Large intestine (tissue), 12 donors: ENCODE measurements around the gene TMEM25. TPM values are rescaled to one million over a fixed set of nuclear protein-coding genes. Genes with fewer than 3 reads are reported as not detected.
"Not testable (repeated sequence)": the region's sequence is repeated elsewhere in the genome, so short reads cannot be mapped to it uniquely, and the experiment has no call there.

Experiments used
- DNase-seq, 2 donors: peaks; one replicate each; pipeline versions ENCODE4 v3.0.0 to v3.0.0-alpha.2; 2013
- H3K27ac ChIP-seq: one replicate; pipeline ENCODE4 v1.5.1; 2013; ENCODE audit warnings: low read length
- H3K27me3 ChIP-seq: 2 replicates; pipeline ENCODE4 v1.6.1; 2013; ENCODE audit warnings: low read length; ENCODE audit not compliant: control insufficient read depth, insufficient read depth
- H3K36me3 ChIP-seq: 2 replicates; pipeline ENCODE4 v1.6.1; 2013; ENCODE audit warnings: low read length; ENCODE audit not compliant: control insufficient read depth, insufficient read depth
- H3K4me1 ChIP-seq: one replicate; pipeline ENCODE4 v1.6.1; 2013; ENCODE audit warnings: low read length; ENCODE audit not compliant: control insufficient read depth, insufficient read depth
- H3K4me3 ChIP-seq: one replicate; pipeline ENCODE4 v1.5.1; 2013; ENCODE audit warnings: low read length
- H3K9me3 ChIP-seq: one replicate; pipeline ENCODE4 v1.6.1; 2013; ENCODE audit warnings: mild to moderate bottlenecking, low read depth, low read length, moderate library complexity; ENCODE audit not compliant: control insufficient read depth
- WGBS: methylation state at CpG from one replicate; pipeline ENCODE4 v1.1.5; 2013; ENCODE audit warnings: low lambda C conversion rate; ENCODE audit not compliant: insufficient coverage; 5-methylcytosine and 5-hydroxymethylcytosine counted together
- long read RNA-seq, 11 donors: transcript quantifications; one replicate each; lab custom pipeline, GENCODE V29; 2026
- polyA plus RNA-seq: library from polyadenylated mRNA; unstranded; fragments of 120-200 nt; gene quantifications from one replicate; pipeline ENCODE4 v1.2.1, GENCODE V29; 2013

Gene TMEM25
- polyA plus RNA-seq: 57.8 TPM
- long read RNA-seq, donor 1, partial matches to known transcripts: 8 of 13 reads
- long read RNA-seq, donor 1, other reads (novel, unspliced or antisense): 0 of 13 reads
- long read RNA-seq, donor 2, partial matches to known transcripts: 5 of 11 reads
- long read RNA-seq, donor 2, other reads (novel, unspliced or antisense): 0 of 11 reads
- long read RNA-seq, donor 3: 0 reads
- long read RNA-seq, donor 4, partial matches to known transcripts: 0 of 5 reads
- long read RNA-seq, donor 4, other reads (novel, unspliced or antisense): 0 of 5 reads
- long read RNA-seq, donor 5, partial matches to known transcripts: 0 of 2 reads
- long read RNA-seq, donor 5, other reads (novel, unspliced or antisense): 0 of 2 reads
- long read RNA-seq, donor 6, partial matches to known transcripts: 12 of 18 reads
- long read RNA-seq, donor 6, other reads (novel, unspliced or antisense): 0 of 18 reads
- long read RNA-seq, donor 7, partial matches to known transcripts: 0 of 2 reads
- long read RNA-seq, donor 7, other reads (novel, unspliced or antisense): 0 of 2 reads
- long read RNA-seq, donor 8, transcript TMEM25-201 (9 exons, 2,409 nt): major isoform, 5 of 39 reads
- long read RNA-seq, donor 8, partial matches to known transcripts: 24 of 39 reads
- long read RNA-seq, donor 8, other reads (novel, unspliced or antisense): 7 of 39 reads
- long read RNA-seq, donor 9, partial matches to known transcripts: 0 of 3 reads
- long read RNA-seq, donor 9, other reads (novel, unspliced or antisense): 0 of 3 reads
- long read RNA-seq, donor 10, partial matches to known transcripts: 9 of 14 reads
- long read RNA-seq, donor 10, other reads (novel, unspliced or antisense): 0 of 14 reads
- long read RNA-seq, donor 11, partial matches to known transcripts: 11 of 14 reads
- long read RNA-seq, donor 11, other reads (novel, unspliced or antisense): 0 of 14 reads

DNA sequence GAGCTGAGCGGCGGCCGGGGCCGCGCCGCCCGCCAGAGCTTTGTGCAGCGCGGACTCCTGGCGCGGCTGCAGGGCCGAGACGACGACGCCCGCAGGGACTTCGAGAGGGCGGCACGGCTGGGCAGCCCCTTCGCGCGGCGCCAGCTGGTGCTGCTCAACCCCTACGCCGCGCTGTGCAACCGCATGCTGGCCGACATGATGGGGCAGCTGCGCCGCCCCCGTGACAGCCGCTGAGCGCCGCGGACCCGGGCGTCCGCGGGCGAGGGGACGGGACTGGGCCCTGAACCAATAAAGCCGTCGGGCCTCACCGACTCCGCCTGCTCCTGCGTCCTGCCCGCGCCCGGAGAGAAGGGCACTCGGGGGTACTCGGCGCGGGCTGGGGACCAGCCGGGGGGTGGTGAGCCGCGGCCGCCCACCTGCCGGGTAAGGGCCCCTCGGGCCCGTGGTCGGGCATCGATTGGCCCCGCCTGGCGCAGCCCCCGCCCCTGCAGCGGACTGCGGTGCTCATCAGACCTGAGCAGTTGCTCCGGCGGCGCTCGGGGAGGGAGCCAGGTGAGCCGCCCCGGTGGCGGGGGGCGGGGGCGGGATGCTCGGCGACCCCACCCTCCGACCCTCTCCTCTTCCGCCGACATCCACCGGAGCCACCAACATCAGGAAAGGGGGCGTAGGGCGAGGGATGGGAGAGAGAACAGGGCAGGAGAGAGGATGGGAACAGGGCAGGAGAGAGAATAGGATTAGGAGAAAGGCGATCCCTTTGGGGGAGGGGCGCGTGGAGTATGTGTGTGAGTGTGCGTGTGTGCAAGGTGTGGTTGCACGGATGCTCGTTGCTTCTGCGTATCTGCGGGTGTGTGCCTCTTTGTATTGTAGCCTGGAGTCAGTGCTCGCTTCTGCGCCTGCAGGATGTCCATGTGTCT, at the start of gene TMEM25:
Gene TMEM25, plus strand, starts transcription at position 510 of the 914 bp plus-strand sequence. CDS start 610 bp downstream, outside the sequence.
- Histone ChIP-seq H3K27me3 (no peaks in the 10 kb centered on the region), H3K36me3 (peaks cover 15% of the 10 kb centered on the region), H3K27ac (peak within 1 kb of the TSS; percentile 78), H3K9me3 (no peaks in the 10 kb centered on the region), H3K4me1 (peaks cover 50% of the 10 kb centered on the region), H3K4me3 (peak within 1 kb of the TSS; percentile 72)
- WGBS: 0% methylated on average over 1 of the region's 94 CpGs
- DNase-seq: peak; percentile 51 to 88

DNA sequence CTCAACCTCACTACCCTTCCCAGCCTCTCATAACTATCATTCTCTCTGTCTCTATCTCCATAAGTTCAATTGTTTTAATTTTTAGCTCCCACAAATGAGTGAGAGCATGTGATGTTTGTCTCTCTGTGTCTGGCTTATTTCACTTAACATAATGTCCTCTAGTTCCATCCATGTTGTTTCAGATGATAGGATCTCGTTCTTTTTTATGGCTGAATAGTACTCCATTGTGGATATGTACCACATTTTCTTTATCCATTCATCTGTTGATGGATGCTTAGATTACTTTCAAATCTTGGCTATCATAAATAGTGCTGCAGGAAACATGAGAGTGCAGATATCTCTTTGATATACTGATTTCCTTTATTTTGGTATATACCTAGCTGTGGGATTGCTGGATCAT, 49.8 kb upstream of the TMEM25 start:
- H3K27ac ChIP-seq, H3K4me1 ChIP-seq, DNase-seq, H3K9me3 ChIP-seq, H3K27me3 ChIP-seq, H3K4me3 ChIP-seq: not testable (repeated sequence)
- H3K36me3 ChIP-seq: peaks cover 70% of the 10 kb centered on the region
- WGBS: no CpG with 5 or more reads among the region's 1 CpG

DNA sequence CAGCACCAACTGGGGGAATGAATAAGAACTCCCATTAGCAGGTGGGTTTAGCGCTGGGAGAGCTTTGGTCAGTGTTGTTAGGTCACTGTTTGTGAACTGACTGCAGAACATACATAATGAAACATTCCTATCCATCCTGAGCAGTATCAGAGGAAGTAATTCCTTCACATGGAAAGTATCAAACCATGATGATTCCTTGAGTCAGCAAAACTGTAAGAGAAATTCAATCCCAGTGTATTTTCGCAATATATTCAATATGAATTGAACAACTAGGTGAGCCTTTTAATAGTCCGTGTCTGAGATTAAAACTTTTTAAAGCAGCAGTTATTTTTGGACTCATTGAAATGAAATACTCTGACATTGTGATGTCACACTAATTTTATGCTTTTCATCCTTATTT, 46.6 kb upstream of the TMEM25 start:
- no peak overlapping the region for H3K4me3 ChIP-seq
- no peaks in the 10 kb centered on the region for H3K4me1 ChIP-seq
- H3K9me3 ChIP-seq: no peaks in the 10 kb centered on the region
- 100% methylated on average over 1 of the region's 3 CpGs for WGBS
- peaks cover 53% of the 10 kb centered on the region for H3K36me3 ChIP-seq
- DNase-seq: no peak
- no peak overlapping the region for H3K27ac ChIP-seq
- no peaks in the 10 kb centered on the region for H3K27me3 ChIP-seq

DNA sequence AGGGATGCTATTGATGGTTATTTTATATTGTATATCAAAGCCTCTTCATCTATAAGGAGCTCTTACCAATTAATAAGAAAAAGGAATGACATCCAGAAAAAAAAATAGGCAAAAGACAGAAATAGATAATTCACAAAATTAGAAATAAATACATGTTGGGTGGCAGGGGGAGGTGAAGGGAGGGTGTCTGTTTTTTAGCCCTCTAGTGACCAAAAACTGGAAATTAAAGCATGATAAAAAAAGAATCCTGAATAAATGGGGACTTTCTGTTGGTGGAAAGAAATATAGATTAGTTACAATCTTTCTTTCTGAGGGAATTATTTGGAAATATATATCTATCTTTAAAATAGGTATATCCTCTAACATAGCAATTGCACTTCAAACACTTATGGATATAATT, 45.7 kb upstream of the TMEM25 start:
- Histone ChIP-seq H3K4me3 (no peak overlapping the region), H3K27me3 (no peaks in the 10 kb centered on the region), H3K4me1 (no peaks in the 10 kb centered on the region), H3K9me3 (no peaks in the 10 kb centered on the region), H3K27ac (no peak overlapping the region), H3K36me3 (peaks cover 54% of the 10 kb centered on the region)
- no peak for DNase-seq

DNA sequence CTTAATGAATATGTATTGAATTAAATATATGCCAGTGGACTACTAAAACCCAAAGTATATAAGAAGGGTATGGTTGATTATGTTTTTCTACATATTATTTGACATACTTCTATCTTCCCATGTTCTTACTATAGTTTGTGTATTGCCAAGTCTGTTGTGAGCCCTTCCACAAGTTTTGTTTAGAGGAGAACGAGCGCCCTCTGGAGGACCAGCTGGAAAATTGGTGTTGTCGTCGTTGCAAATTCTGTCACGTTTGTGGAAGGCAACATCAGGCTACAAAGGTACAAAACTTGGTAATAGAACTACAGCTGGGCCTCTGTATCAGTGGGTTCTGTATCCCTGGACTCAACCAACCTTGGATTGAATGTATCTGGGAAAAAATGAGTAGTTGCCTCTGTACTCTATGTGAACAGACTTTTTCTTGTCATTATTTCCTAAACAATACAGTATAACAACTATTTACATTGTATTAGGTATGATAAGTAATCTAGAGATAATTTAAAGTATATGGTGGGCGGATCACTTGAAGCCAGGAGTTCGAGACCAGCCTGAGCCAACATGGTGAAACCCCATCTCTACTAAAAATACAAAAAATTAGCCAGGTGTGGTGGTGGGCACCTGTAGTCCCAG, 42.4 kb upstream of the TMEM25 start:
- H3K36me3 ChIP-seq: peaks cover 46% of the 10 kb centered on the region
- DNase-seq: peak; percentile 66 to 69
- 86% methylated on average over 2 of the region's 7 CpGs for WGBS

DNA sequence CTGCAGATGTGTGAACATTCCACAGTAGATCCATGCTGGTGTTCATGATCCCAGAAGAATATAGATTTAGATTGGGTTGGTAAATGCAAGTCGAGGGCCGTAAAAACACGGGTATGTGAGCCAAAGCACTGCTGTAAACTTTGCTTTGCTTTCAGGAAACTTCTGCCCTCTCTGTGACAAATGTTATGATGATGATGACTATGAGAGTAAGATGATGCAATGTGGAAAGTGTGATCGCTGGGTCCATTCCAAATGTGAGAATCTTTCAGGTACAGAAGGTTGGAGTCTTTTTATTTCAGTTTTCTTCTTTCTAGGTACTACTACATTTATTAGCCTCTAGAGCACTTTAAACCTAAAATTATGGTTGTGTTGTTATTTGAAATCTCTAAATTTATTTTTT, 40.0 kb upstream of the TMEM25 start:
- no peak for DNase-seq
- Histone ChIP-seq H3K9me3 (no peaks in the 10 kb centered on the region), H3K36me3 (peaks cover 54% of the 10 kb centered on the region), H3K27me3 (no peaks in the 10 kb centered on the region), H3K4me3 (no peak overlapping the region), H3K4me1 (no peaks in the 10 kb centered on the region), H3K27ac (no peak overlapping the region)
- 60% methylated on average over 1 of the region's 4 CpGs for WGBS

More for the DNA sequence above, 42.4 kb upstream of the TMEM25 start:
- no peak overlapping the region for H3K4me3 ChIP-seq
- H3K27ac ChIP-seq: no peak overlapping the region
- no peaks in the 10 kb centered on the region for H3K9me3 ChIP-seq
- H3K4me1 ChIP-seq: no peaks in the 10 kb centered on the region
- H3K27me3 ChIP-seq: no peaks in the 10 kb centered on the region

DNA sequence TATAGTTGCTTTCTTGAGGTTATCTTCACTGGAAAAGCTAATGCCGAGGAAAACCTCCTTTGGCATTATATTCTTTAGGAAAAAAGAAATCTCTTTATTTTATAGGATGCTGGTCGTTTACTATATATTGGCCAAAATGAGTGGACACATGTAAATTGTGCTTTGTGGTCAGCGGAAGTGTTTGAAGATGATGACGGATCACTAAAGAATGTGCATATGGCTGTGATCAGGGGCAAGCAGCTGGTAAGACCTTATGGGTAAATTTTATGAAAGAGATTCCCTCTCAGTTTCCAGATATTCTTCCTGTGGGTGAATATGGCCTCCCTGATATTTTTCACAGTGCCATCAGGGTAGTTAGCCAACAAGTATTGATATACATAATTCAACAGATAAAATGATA, 33.2 kb upstream of the TMEM25 start:
- Histone ChIP-seq H3K4me1 (no peaks in the 10 kb centered on the region), H3K36me3 (peaks cover 87% of the 10 kb centered on the region), H3K27ac (no peak overlapping the region), H3K9me3 (no peaks in the 10 kb centered on the region), H3K27me3 (no peaks in the 10 kb centered on the region), H3K4me3 (no peak overlapping the region)
- no peak for DNase-seq
- 87% methylated on average over 4 of the region's 4 CpGs for WGBS

DNA sequence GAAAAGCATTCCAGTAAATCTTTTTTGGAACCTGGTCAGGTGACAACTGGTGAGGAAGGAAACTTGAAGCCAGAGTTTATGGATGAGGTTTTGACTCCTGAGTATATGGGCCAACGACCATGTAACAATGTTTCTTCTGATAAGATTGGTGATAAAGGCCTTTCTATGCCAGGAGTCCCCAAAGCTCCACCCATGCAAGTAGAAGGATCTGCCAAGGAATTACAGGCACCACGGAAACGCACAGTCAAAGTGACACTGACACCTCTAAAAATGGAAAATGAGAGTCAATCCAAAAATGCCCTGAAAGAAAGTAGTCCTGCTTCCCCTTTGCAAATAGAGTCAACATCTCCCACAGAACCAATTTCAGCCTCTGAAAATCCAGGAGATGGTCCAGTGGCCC, 27.8 kb upstream of the TMEM25 start:
- Histone ChIP-seq H3K27me3 (no peaks in the 10 kb centered on the region), H3K9me3 (no peaks in the 10 kb centered on the region), H3K4me3 (no peak overlapping the region), H3K4me1 (no peaks in the 10 kb centered on the region), H3K36me3 (peaks cover 97% of the 10 kb centered on the region), H3K27ac (no peak overlapping the region)
- WGBS: no CpG with 5 or more reads among the region's 3 CpGs
- no peak for DNase-seq

DNA sequence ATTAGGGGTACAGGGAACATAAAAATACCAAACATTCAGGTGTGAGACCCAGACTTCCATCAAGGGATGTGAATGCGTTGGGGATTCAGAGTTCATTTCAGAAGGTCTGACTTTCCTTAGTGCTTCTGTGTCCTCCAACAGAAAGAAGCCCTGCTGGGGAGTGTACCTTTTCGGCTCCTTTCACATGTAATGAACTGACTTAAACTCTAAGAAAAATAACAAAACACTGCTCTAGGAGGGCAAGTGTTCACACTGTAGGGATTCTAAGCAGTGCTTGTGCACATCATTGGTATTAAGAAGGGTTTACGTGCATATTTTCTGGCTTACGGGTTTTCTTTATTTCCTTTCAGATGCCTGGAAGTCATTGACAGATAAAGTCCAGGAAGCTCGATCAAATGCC, 19.4 kb upstream of the TMEM25 start:
- Histone ChIP-seq H3K9me3 (no peaks in the 10 kb centered on the region), H3K27ac (no peak overlapping the region), H3K36me3 (peaks cover 85% of the 10 kb centered on the region), H3K4me1 (no peaks in the 10 kb centered on the region), H3K4me3 (no peak overlapping the region), H3K27me3 (no peaks in the 10 kb centered on the region)
- WGBS: 93% methylated on average over 2 of the region's 5 CpGs
- no peak for DNase-seq
